ENCODE results near the gene CD19.
"Not testable (repeated sequence)": the region's sequence is repeated elsewhere in the genome, so short reads cannot be mapped to it uniquely, and the experiment has no call there.

CD19 gene

DNA sequence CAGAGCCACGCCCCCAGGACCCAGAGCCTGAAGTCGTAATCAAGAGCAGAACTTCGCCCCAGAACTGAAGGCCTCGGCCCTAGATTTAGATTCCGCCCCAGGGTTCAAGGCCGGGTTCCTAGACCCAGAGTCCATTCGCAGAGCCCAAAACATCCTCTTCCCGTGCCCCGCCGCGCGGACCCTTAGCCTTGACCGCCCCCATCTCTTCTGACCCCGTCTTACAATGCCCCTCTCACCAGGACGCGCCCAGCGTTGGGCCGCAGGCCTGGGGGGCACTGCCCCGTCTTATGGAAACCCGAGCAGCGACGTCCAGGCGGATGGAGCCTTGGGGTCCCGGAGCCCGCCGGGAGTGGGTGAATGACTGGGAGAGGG, 5.0 kb downstream of the CD19 start:
- no peak for DNase-seq (ENCODE audit: low spot score)

- DNase-seq (ENCODE audit: low spot score): no peak
These were observed 5.6 kb downstream of the CD19 start for GRCh38 chr16:28937222-28937876.

DNA sequence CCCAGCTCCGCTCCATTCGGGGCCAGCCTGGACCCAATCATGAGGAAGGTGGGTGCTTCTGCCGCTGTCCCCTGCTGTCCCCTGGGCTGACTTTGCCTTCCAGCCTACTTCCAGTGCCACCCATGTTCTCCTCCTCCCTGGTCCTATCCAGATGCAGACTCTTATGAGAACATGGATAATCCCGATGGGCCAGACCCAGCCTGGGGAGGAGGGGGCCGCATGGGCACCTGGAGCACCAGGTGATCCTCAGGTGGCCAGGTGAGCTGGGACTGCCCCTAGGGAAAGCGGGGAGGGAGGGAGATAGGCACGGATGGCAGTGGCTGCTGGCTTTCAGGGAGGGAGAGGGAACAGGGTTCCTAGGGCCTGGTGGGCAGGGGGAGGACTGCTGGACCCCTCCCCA, 7.0 kb downstream of the CD19 start:
- no peak for DNase-seq (ENCODE audit: low spot score)

DNA sequence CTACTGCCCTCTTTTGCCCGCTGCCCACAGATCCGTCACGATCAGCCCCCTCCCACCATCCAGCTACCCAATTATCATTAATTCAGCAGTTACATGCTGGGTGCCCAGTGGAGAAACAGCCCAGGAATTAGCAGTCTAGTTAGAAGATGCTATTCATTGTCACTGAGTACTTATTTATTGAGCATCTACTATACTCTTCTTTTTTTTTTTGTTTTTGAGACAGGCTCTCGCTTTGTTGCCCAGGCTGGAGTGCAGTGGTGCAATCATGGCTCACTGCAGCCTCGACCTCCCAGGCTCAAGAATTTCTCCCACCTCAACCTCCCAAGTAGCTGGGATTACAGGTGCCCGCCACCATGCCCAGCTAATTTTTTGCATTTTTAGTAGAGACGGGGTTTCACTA, 8.1 kb downstream of the CD19 start:
- not testable (repeated sequence) for DNase-seq (ENCODE audit: low spot score)

DNA sequence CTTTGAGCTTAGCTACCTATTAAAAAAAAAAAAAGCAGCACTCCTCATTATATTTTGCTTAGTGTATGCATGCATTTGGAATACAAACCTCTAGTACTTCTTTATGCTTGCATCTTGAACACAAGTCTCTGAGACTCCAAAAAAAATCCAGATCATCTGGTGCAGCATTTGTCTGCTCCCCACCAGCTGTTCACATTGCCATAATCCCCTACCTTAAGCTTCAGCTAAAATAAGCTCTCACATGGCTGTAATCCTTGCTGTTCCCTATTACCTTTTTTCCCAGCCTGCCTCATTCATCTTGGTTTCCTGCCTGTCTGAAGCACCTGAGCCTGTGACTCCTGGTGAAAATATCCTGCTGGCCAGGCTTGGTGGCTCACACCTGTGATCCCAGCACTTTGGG, 11.5 kb downstream of the CD19 start:
- no peak for DNase-seq (ENCODE audit: low spot score)

DNA sequence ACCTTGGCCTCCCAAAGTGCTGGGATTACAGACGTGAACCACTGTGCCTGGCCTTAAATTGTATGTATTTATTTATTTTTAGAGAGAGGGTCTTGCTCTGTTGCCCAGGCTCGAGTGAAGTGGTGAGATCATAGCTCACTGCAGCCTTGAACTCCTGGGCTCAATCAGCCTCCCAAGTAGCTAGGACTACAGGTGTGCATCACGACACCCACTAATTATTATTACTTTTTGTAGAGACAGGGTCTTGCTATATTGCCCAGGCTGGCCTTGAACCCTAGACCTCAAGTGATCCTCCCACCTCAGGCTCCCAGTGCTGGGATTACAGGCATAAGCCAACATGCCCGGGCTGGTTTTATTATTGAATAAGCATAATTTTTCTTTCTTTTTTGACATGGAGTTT, 14.9 kb downstream of the CD19 start:
- DNase-seq (ENCODE audit: low spot score): no peak

GRCh38 chr16:28950648-28951409, 19.1 kb downstream of the CD19 start, which contains the start of gene NFATC2IP:
NFATC2IP (plus strand) TSS chr16:28950937; CDS start chr16:28951012, 75 bp downstream.
- DNase-seq (ENCODE audit: low spot score): peak; percentile 95

DNA sequence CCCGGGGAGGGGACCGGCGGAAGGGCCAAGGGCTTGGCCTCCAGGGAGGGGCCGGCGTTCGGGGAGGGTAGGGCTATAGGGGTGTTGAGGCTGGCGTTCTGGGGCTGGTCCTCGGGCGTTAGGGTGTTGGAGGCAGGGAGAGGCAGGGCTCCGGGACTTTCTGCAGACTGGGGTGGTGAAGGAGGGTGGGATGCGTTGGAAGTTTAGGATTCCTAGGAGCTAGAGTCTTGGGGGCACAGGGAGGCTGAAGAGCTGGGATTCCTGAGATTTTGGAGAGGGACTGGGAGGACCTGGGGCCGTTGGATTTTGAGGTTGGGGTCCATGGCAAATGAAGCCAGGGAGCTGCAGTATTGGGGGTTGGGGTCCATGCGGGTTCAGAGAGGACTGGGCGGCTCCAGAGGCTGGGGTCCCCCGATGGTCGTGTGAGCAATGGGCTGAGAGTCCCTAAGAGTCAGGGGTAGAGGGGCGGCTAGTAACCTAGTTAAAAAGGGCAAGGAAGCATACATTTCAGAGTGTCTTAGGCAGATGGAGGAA, 19.7 kb downstream of the CD19 start:
- no peak for DNase-seq (ENCODE audit: low spot score)

GRCh38 chr16:28958216-28958615, 26.4 kb downstream of the CD19 start:
- no peak for DNase-seq (ENCODE audit: low spot score)

- DNase-seq (ENCODE audit: low spot score): no peak
These were observed 27.1 kb downstream of the CD19 start for GRCh38 chr16:28958836-28959235.

DNA sequence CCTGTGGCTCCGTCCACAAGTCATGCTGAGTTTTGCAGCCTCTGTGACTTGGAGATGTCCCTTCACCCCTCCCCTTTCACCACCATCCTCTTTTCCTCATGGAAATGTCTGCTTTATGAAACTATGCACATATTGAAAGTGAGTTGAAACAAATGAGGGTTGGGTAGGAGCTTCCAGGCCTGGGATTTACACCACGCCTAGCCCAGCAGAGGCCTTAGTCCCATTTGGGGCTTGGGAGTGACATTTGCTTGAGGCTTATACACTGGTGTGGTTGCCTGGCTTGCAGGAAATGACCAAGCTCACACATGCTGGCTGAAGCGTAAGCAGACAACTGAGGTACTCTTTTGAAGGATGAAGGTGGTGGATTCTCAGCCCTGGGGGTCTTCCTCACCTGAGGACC, 32.3 kb downstream of the CD19 start:
- DNase-seq (ENCODE audit: low spot score): no peak

DNA sequence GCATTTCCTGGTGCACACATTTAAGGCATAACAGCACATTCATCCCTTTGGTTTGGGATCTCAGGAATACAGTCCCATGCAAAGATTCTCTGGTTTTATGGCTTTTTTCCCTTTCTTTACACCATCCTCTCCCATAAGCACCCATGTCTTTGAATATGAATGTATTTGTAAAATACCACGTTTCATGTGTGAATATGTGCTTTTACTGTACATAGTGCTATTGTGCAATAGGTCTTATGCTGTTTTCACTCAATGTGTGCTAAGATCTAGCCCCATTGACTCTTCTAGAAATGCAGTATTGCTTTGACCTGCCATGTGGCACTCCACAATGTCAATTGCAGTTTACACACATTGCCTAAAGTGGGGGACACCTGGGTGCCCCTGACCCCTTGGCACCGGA, 32.7 kb downstream of the CD19 start:
- DNase-seq (ENCODE audit: low spot score): no peak

- no peak for DNase-seq (ENCODE audit: low spot score)
These were observed 35.4 kb downstream of the CD19 start for GRCh38 chr16:28967156-28967555.

DNA sequence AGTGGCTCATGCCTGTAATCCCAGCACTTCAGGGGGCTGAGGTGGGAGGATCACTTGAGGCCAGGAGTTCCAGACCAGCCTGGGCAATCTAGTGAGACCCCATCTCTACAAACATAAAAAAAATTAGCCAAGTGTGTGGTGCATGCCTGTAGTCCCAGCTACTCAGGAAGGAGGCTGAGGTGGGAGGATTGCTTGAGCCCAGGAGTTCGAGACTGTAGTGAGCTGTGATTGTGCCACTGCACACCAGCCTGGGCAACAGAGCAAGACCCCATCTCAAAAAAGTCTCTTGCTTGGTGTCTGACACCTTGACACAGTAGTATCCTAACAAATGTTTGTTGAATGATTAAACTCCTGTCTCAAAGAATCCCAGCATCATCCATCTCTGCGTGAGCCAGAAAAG, 37.9 kb downstream of the CD19 start:
- DNase-seq (ENCODE audit: low spot score): not testable (repeated sequence)

DNA sequence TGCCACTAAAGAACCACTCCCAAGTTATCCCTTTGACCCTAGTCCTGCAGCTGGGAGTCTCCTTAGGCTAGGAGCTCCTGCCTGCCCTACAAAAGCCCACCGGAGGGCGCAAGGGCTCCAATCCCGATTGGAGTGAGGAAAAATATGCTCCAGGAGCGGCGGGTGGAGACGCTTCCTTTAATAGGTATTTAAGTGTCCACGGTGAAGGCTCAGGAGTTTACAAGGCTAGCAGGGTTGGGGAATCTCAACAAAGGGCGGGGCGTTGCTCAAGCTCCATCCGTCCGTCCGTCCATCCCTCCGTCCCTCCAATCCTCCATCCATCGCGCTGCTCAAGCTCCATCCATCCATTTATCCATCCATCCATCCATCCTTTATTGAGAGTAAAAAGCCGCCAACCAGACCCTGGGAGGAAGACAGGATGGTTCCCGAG, 42.3 kb downstream of the CD19 start:
- DNase-seq (ENCODE audit: low spot score): peak; percentile 65

GRCh38 chr16:28974437-28975157, 42.8 kb downstream of the CD19 start, which contains the start of gene SPNS1:
SPNS1 (plus strand) TSS chr16:28974778; CDS start chr16:28975152, 374 bp downstream.
- DNase-seq (ENCODE audit: low spot score): peak; percentile 98

DNA sequence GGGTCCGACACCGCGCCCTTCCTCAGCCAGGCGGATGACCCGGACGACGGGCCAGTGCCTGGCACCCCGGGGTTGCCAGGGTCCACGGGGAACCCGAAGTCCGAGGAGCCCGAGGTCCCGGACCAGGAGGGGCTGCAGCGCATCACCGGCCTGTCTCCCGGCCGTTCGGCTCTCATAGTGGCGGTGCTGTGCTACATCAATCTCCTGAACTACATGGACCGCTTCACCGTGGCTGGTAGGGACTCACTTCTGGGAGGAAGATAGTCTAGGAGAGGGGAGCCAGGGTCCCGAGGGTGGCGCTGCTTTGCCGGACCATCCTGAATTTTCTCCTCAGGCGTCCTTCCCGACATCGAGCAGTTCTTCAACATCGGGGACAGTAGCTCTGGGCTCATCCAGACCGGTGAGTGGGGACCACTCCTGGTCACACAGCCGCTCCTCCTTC, 43.4 kb downstream of the CD19 start:
- no peak for DNase-seq (ENCODE audit: low spot score)

DNA sequence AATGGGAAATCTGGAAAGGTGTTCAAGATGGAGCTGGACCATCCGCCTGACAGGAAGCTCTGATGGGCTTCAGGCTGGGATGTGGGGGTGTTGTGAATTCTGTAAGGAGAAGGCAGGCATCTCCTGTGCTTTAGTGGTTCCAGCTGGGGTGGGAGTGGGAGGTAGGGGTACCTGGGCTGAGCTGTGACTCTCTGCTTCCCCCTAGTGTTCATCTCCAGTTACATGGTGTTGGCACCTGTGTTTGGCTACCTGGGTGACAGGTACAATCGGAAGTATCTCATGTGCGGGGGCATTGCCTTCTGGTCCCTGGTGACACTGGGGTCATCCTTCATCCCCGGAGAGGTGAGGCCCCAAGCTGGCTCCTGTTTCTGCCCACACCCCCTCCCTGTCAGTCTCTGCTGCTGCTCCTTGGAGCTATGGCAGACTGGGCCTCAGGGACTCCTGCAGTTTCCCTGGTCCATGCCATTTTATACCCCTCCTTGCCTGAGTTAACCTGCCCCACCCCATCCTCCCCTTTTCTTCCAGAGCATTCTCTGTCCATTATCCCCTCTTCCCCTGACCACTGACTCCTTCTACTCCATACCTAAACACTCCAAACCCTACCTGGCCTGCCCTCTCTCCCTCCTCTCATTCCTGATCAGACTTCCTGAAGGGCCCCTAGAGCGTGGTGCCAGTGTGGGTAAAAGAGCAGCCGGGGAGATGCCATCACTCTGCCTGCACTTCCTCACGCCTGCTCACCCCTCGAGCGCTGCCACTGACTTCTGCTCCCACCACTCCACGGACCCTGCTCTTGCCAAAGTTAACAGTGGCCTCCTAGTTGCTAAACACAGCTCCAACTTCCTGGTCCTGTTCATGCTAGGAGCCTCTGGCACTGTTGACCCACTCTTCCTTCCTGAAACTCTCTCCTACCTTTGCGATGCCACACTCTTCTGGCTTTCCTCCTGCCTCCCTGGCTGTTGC, 46.2 kb downstream of the CD19 start:
- DNase-seq (ENCODE audit: low spot score): peak; percentile 73

GRCh38 chr16:28980330-28980729, 48.6 kb downstream of the CD19 start:
- DNase-seq (ENCODE audit: low spot score): not testable (repeated sequence)

GRCh38 chr16:28980929-28981328, 49.2 kb downstream of the CD19 start:
- DNase-seq (ENCODE audit: low spot score): no peak

DNA sequence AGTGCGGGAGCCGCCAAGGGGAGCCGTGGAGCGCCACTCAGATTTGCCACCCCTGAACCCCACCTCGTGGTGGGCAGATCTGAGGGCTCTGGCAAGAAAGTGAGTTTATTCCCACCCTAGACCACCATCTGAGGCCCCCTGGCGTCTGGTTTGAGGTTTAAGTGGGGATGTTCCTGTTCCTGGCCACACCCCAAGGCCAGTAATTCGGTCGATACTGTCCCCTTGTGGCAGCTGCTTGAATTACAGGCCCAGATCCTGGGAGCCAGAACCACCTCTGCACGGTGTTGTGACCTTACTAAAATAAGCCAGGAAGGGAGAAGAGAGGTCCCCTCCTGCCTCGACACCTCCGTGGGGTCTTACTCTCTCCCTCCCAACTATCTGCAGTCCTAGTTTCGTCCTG, 49.7 kb downstream of the CD19 start:
- DNase-seq (ENCODE audit: low spot score): peak; percentile 36
